CD1c-positive myeloid dendritic cell (primary cell): ENCODE measurements around the gene GK.
"Not testable (repeated sequence)": the region's sequence is repeated elsewhere in the genome, so short reads cannot be mapped to it uniquely, and the experiment has no call there.

Experiments
- DNase-seq: peaks from one replicate; pipeline ENCODE4 v3.0.0-alpha.2; 2016; ENCODE audit errors: extremely low spot score

The GK gene

GRCh38 chrX:30653415-30654131, at the start of gene GK:
TSS of gene GK (plus strand) at chrX:30653423. CDS start at chrX:30653538, 115 bp downstream.
- no peak for DNase-seq

GRCh38 chrX:30607155-30607554, 46.1 kb upstream of the GK start:
- no peak for DNase-seq

GRCh38 chrX:30610026-30610425, 43.2 kb upstream of the GK start:
- DNase-seq: no peak

GRCh38 chrX:30612250-30612655, 41.0 kb upstream of the GK start:
- DNase-seq: no peak

GRCh38 chrX:30613721-30614120, 39.5 kb upstream of the GK start:
- DNase-seq: peak; percentile 86

- peak; percentile 38 for DNase-seq
These were observed 38.0 kb upstream of the GK start for GRCh38 chrX:30615229-30615628.

- peak; percentile 52 for DNase-seq
These were observed 35.0 kb upstream of the GK start for GRCh38 chrX:30618160-30618765.

GRCh38 chrX:30620125-30620524, 33.1 kb upstream of the GK start:
- no peak for DNase-seq

GRCh38 chrX:30620980-30621618, 32.1 kb upstream of the GK start:
- DNase-seq: peak; percentile 76

GRCh38 chrX:30622361-30622760, 30.9 kb upstream of the GK start:
- no peak for DNase-seq

- no peak for DNase-seq
These were observed 26.8 kb upstream of the GK start for GRCh38 chrX:30626402-30626801.

- DNase-seq: peak; percentile 55
These were observed 25.2 kb upstream of the GK start for GRCh38 chrX:30627818-30628652.

GRCh38 chrX:30634070-30634469, 19.2 kb upstream of the GK start:
- not testable (repeated sequence) for DNase-seq

- peak; percentile 59 for DNase-seq
These were observed 17.6 kb upstream of the GK start for GRCh38 chrX:30635630-30636029.

GRCh38 chrX:30637874-30638815, 15.1 kb upstream of the GK start:
- DNase-seq: peak; percentile 75

GRCh38 chrX:30639702-30640101, 13.5 kb upstream of the GK start:
- not testable (repeated sequence) for DNase-seq

- no peak for DNase-seq
These were observed 10.6 kb upstream of the GK start for GRCh38 chrX:30642642-30643041.

- DNase-seq: peak; percentile 84
These were observed 9.9 kb upstream of the GK start for GRCh38 chrX:30643313-30643821.

GRCh38 chrX:30649859-30650258, 3.4 kb upstream of the GK start:
- no peak for DNase-seq

- peak; percentile 93 for DNase-seq
These were observed 452 bp upstream of the GK start for GRCh38 chrX:30652527-30653414.
